GM12865 (cell line): ENCODE results near the gene FAM163A.
A peak's percentile ranks its signal among the peaks of the same experiment; 100 is the strongest.

Source experiments
- DNase-seq: peaks from one replicate; pipeline ENCODE4 v3.0.0; 2010; ENCODE audit warnings: low read depth
- H3K4me3 ChIP-seq: 2 replicates; pipeline ENCODE4 v1.5.1; 2011; ENCODE audit warnings: mild to moderate bottlenecking, low read depth, low read length, control low read depth
- CTCF ChIP-seq: IDR thresholded peaks from 2 replicates; pipeline ENCODE4 v1.5.1; 2011; ENCODE audit warnings: low read length, control low read depth, low read depth, inconsistent platforms; ENCODE audit not compliant: insufficient read depth; ENCODE audit errors: missing control alignments

FAM163A gene

GRCh38 chr1:179807291-179807690, 64.2 kb downstream of the FAM163A start:
- TF ChIP-seq CTCF = no peak
- DNase-seq = no peak
- H3K4me3 ChIP-seq = no peak overlapping the region

GRCh38 chr1:179807691-179808485, 64.8 kb downstream of the FAM163A start:
- no peak for DNase-seq
- no peak overlapping the region for H3K4me3 ChIP-seq
- TF ChIP-seq CTCF = no peak

GRCh38 chr1:179808503-179808902, 65.4 kb downstream of the FAM163A start:
- TF ChIP-seq CTCF = no peak
- DNase-seq = no peak
- H3K4me3 ChIP-seq = no peak overlapping the region

- peak; percentile 91 for TF ChIP-seq CTCF
- peak; percentile 81 for DNase-seq
- H3K4me3 ChIP-seq = no peak overlapping the region
Observed at GRCh38 chr1:179809506-179810366, 66.6 kb downstream of the FAM163A start.

- H3K4me3 ChIP-seq = no peak overlapping the region
- DNase-seq = no peak
- TF ChIP-seq CTCF = no peak
Observed at GRCh38 chr1:179810367-179810715, 67.2 kb downstream of the FAM163A start.

- DNase-seq = no peak
- no peak overlapping the region for H3K4me3 ChIP-seq
- no peak for TF ChIP-seq CTCF
Observed at GRCh38 chr1:179812501-179813292, 69.6 kb downstream of the FAM163A start.
